OCI-LY1 (cell line): ENCODE measurements around the gene FRMD4A.

Experiments used
- H2AFZ ChIP-seq: fragments of 200-600 bp; sonication (generic), shearing (Covaris generic); 2 replicates; pipeline ENCODE4 v1.6.0; 2014; ENCODE audit warnings: antibody characterized with exemption, mild to moderate bottlenecking, low read length
- H3F3A ChIP-seq: fragments of 200-600 bp; sonication (generic), shearing (Covaris generic); 2 replicates; pipeline ENCODE4 v1.6.0; 2014; ENCODE audit warnings: mild to moderate bottlenecking, antibody characterized with exemption, low read length, moderate library complexity; ENCODE audit not compliant: insufficient read depth
- H3K27ac ChIP-seq: fragments of 200-600 bp; sonication (generic); 2 replicates; pipeline ENCODE4 v1.5.1; 2014; ENCODE audit warnings: low read length, mixed run types, mild to moderate bottlenecking, low read depth; ENCODE audit not compliant: poor library complexity, severe bottlenecking
- H3K27me3 ChIP-seq: fragments of 200-600 bp; sonication (generic); 2 replicates; pipeline ENCODE4 v1.6.0; 2014; ENCODE audit warnings: antibody characterized with exemption, mild to moderate bottlenecking, low read length, moderate library complexity; ENCODE audit not compliant: insufficient read depth
- H3K36me3 ChIP-seq: fragments of 200-600 bp; sonication (generic); 2 replicates; pipeline ENCODE4 v1.6.1; 2014; ENCODE audit warnings: mild to moderate bottlenecking, antibody characterized with exemption, low read length, moderate library complexity, mixed read lengths; ENCODE audit not compliant: insufficient read depth
- H3K4me1 ChIP-seq: fragments of 200-600 bp; sonication (generic); 2 replicates; pipeline ENCODE4 v1.5.1; 2014; ENCODE audit warnings: mild to moderate bottlenecking, low read length, moderate library complexity; ENCODE audit not compliant: insufficient read depth, severe bottlenecking
- H3K4me2 ChIP-seq: fragments of 200-600 bp; sonication (generic), shearing (Covaris generic); 2 replicates; pipeline ENCODE4 v1.6.1; 2014; ENCODE audit warnings: low read length
- H3K4me3 ChIP-seq: fragments of 200-600 bp; sonication (generic); 2 replicates; pipeline ENCODE4 v1.5.1; 2014; ENCODE audit warnings: low read length, low read depth, mild to moderate bottlenecking, mixed read lengths; ENCODE audit not compliant: poor library complexity, severe bottlenecking
- H3K79me2 ChIP-seq: fragments of 200-600 bp; shearing (Covaris generic); 2 replicates; pipeline ENCODE4 v1.6.1; 2016; ENCODE audit warnings: mixed run types, low read length, mixed read lengths; ENCODE audit not compliant: insufficient read depth
- H3K9ac ChIP-seq: fragments of 200-600 bp; sonication (generic), shearing (Covaris generic); 2 replicates; pipeline ENCODE4 v1.6.1; 2014; ENCODE audit warnings: mild to moderate bottlenecking, low read length, mixed read lengths
- H3K9me2 ChIP-seq: fragments of 200-600 bp; sonication (generic), shearing (Covaris generic); 2 replicates; pipeline ENCODE4 v1.6.1; 2014; ENCODE audit warnings: low read depth, mild to moderate bottlenecking, low read length, mixed read lengths
- H3K9me3 ChIP-seq: fragments of 200-600 bp; shearing (Covaris generic); 2 replicates; pipeline ENCODE4 v1.6.1; 2014; ENCODE audit warnings: low read length, mixed read lengths
- H4K20me1 ChIP-seq: fragments of 200-600 bp; sonication (generic), shearing (Covaris generic); 2 replicates; pipeline ENCODE4 v1.6.0; 2016; ENCODE audit warnings: mild to moderate bottlenecking, low read length; ENCODE audit not compliant: insufficient read depth
- EZH2 ChIP-seq: fragments of 200-600 bp; sonication (generic), shearing (Covaris generic); IDR thresholded peaks from 2 replicates; pipeline ENCODE4 v1.8.0; 2017; ENCODE audit warnings: borderline replicate concordance, mixed run types, mild to moderate bottlenecking, antibody characterized with exemption, low read length, moderate library complexity, mixed read lengths
- TF ChIP-seq, protein P1 (sequence below): fragments of 200-600 bp; sonication (generic), shearing (Covaris generic); IDR thresholded peaks from 2 replicates; pipeline ENCODE4 v1.5.1; 2017; ENCODE audit warnings: mild to moderate bottlenecking, antibody characterized with exemption, low read length, moderate library complexity, mixed read lengths

FRMD4A gene

DNA sequence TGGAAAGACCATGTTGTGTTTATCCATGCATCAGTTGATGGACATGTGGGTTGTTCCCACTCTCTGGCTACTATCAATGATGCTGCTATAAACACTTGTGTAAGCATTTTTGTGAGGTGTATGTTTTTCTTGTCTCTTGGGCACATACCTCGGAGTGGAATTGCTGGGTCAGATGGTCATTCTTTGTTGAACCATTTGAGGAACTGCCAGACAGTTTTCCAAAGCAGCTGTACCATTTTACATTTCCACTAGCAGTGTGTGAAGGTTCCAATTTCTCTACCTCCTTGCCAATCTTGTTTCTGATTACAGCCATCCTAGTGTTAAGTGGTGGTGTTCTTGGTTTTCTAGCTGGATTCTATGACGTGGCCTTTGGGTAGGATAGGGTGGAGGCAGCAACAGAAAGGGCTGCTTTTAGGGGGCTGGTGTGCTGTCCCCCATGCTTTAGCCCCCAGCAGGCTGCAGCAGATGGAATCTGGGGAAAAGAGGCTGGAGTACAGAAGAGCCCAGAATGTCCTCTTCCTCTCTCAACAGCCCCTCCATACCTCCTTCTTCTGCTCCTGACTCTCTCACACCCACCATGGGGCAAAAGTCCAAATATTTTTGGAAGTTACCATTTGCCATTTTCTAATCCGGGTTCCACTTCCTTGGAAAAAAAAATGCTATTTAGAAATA is 352.7 kb downstream of the FRMD4A start:
- H2AFZ ChIP-seq, result no peak overlapping the region
- no peak overlapping the region for H3K4me2 ChIP-seq
- TF ChIP-seq, protein P1, sequence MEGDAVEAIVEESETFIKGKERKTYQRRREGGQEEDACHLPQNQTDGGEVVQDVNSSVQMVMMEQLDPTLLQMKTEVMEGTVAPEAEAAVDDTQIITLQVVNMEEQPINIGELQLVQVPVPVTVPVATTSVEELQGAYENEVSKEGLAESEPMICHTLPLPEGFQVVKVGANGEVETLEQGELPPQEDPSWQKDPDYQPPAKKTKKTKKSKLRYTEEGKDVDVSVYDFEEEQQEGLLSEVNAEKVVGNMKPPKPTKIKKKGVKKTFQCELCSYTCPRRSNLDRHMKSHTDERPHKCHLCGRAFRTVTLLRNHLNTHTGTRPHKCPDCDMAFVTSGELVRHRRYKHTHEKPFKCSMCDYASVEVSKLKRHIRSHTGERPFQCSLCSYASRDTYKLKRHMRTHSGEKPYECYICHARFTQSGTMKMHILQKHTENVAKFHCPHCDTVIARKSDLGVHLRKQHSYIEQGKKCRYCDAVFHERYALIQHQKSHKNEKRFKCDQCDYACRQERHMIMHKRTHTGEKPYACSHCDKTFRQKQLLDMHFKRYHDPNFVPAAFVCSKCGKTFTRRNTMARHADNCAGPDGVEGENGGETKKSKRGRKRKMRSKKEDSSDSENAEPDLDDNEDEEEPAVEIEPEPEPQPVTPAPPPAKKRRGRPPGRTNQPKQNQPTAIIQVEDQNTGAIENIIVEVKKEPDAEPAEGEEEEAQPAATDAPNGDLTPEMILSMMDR, result no peak
- TF ChIP-seq EZH2, result no peak
- no peak overlapping the region for H3K9ac ChIP-seq
- no peaks in the 10 kb centered on the region for H3K9me3 ChIP-seq
- H3F3A ChIP-seq, result no peaks in the 10 kb centered on the region
- H3K4me1 ChIP-seq, result no peaks in the 10 kb centered on the region
- H3K36me3 ChIP-seq, result no peaks in the 10 kb centered on the region
- H3K4me3 ChIP-seq, result no peak overlapping the region
- no peak overlapping the region for H3K27ac ChIP-seq
- 0 out of 2 replicates have a peak, but pooled peaks cover 5% of the 10 kb centered on the region for H3K27me3 ChIP-seq
- no peaks in the 10 kb centered on the region for H3K79me2 ChIP-seq
- H4K20me1 ChIP-seq, result no peaks in the 10 kb centered on the region
- H3K9me2 ChIP-seq, result no peaks in the 10 kb centered on the region

DNA sequence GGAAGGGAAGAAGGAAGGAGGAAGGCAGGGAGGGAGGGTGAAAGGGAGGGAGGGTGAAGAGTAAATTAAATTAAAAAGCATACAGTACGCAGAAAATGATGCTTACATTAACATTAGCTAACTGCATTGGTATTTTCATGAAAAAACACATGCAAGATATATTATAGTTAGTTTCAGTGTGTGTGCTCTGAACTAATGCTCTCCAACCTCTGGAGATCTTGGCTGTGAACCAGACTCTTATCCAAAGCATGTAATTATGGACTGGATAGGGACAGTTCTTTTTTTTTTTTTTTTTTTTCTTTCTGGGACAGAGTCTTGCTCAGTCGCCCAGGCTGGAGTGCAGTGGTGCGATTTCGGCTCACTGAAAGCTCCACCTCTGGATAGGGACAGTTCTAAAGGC is 357.0 kb downstream of the FRMD4A start:
- Histone ChIP-seq H4K20me1 (no peaks in the 10 kb centered on the region), H3F3A (no peaks in the 10 kb centered on the region), H3K36me3 (no peaks in the 10 kb centered on the region), H3K4me3 (no peak overlapping the region), H3K9ac (no peak overlapping the region), H3K9me2 (no peaks in the 10 kb centered on the region), H3K4me1 (no peaks in the 10 kb centered on the region), H3K79me2 (no peaks in the 10 kb centered on the region), H3K27me3 (0 out of 2 replicates have a peak, but pooled peaks cover 5% of the 10 kb centered on the region), H3K4me2 (no peak overlapping the region), H3K9me3 (no peaks in the 10 kb centered on the region), H2AFZ (no peak overlapping the region), H3K27ac (no peak overlapping the region)
- TF ChIP-seq, protein P1, result no peak
- TF ChIP-seq EZH2, result no peak

DNA sequence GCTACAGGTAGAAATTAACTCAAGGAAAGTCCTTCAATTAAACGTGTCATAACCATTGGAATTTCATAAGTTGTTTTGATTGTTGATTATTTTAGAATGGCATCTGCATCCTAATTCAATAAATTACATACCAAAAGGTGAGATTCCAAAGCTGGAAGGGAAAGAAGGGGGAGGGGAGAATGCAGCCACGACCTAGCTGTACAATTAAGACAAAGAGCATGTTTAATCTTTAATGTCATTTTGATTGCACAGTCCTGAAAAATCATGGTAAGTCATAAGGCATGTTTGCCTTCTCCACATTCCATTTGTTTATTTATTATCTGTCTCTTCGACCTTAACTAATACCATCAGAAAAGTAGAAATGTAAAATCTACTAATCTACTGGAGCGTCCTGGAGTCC is 358.1 kb downstream of the FRMD4A start:
- Histone ChIP-seq H3K9me3 (no peaks in the 10 kb centered on the region), H3K4me1 (no peaks in the 10 kb centered on the region), H2AFZ (no peak overlapping the region), H3K27ac (no peak overlapping the region), H4K20me1 (no peaks in the 10 kb centered on the region), H3K79me2 (no peaks in the 10 kb centered on the region), H3K9me2 (no peaks in the 10 kb centered on the region), H3F3A (no peaks in the 10 kb centered on the region), H3K27me3 (no peaks in the 10 kb centered on the region), H3K4me3 (no peak overlapping the region), H3K9ac (no peak overlapping the region), H3K4me2 (no peak overlapping the region), H3K36me3 (no peaks in the 10 kb centered on the region)
- TF ChIP-seq, protein P1, result no peak
- no peak for TF ChIP-seq EZH2
